22Rv1 (cell line): ENCODE results near the gene TES.
"Not testable (repeated sequence)": the region's sequence is repeated elsewhere in the genome, so short reads cannot be mapped to it uniquely, and the experiment has no call there.

Experiments
- ZFX ChIP-seq: fragments of 450-650 bp; IDR thresholded peaks from 2 replicates; pipeline ENCODE4 v1.6.1; 2017; ENCODE audit warnings: antibody characterized with exemption, borderline replicate concordance
- TF ChIP-seq, protein P1 (sequence below): fragments of 450-650 bp; IDR thresholded peaks from 2 replicates; pipeline ENCODE4 v1.5.1; 2017; ENCODE audit warnings: mild to moderate bottlenecking

GRCh38 chr7:116244803-116245202 lies 34.5 kb downstream of the TES start:
- TF ChIP-seq, protein P1, sequence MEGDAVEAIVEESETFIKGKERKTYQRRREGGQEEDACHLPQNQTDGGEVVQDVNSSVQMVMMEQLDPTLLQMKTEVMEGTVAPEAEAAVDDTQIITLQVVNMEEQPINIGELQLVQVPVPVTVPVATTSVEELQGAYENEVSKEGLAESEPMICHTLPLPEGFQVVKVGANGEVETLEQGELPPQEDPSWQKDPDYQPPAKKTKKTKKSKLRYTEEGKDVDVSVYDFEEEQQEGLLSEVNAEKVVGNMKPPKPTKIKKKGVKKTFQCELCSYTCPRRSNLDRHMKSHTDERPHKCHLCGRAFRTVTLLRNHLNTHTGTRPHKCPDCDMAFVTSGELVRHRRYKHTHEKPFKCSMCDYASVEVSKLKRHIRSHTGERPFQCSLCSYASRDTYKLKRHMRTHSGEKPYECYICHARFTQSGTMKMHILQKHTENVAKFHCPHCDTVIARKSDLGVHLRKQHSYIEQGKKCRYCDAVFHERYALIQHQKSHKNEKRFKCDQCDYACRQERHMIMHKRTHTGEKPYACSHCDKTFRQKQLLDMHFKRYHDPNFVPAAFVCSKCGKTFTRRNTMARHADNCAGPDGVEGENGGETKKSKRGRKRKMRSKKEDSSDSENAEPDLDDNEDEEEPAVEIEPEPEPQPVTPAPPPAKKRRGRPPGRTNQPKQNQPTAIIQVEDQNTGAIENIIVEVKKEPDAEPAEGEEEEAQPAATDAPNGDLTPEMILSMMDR: not testable (repeated sequence)
- not testable (repeated sequence) for TF ChIP-seq ZFX
